ENCODE measurements around the gene MICU2. TPM values are rescaled to one million over a fixed set of nuclear protein-coding genes. Genes with fewer than 3 reads are reported as not detected.

The MICU2 gene
- total RNA-seq, 1 experiment from 2014 or later, result 24.2 TPM

GRCh38 chr13:21458451-21458812 lies 145.5 kb downstream of the MICU2 start:
- Histone ChIP-seq H3K36me3 (ENCODE audit: control insufficient read depth, insufficient read depth, low read length) (no peaks in the 10 kb centered on the region; the same call in 1 of the 2 replicates), H3K4me3 (ENCODE audit: low read depth in 2 of 2, low read length in 2 of 2) (peak overlapping the region; percentile 90), H3K9me3 (ENCODE audit: control insufficient read depth, insufficient read depth, low read depth, low read length) (no peaks in the 10 kb centered on the region; the same call in 1 of the 2 replicates), H3K27me3 (ENCODE audit: control insufficient read depth, insufficient read depth, low read length) (no peaks in the 10 kb centered on the region), H3K27ac (ENCODE audit: low read length) (peak overlapping the region; percentile 62), H3K4me1 (ENCODE audit: control insufficient read depth, insufficient read depth, low read length) (no peaks in the 10 kb centered on the region; the same call in 1 of the 2 replicates)
- BruUV-seq (replicated peaks), result no TSS peak
- intact Hi-C loops (cut with micrococcal nuclease; ENCODE audit: unreplicated experiment), result no loop called here
- ChIA-PET POLR2A (no interaction called here), CTCF (no interaction called here)
- ATAC-seq (no peak), DNase-seq (ENCODE audit: low read depth, low spot score) (no peak)
- TF ChIP-seq CTCF (IDR thresholded peaks at IDR 0.05) (no peak), TCF7L2 (IDR thresholded peaks at IDR 0.05; ENCODE audit: low read depth, low read length) (no peak), POLR2AphosphoS5 (IDR thresholded peaks at IDR 0.05; ENCODE audit: low read depth, low read length) (no peak), REST (IDR thresholded peaks at IDR 0.05; ENCODE audit: insufficient read depth in 1 of 2, low read depth in 2 of 2, low read length in 1 of 2) (no peak), SIN3A (IDR thresholded peaks at IDR 0.05; ENCODE audit: borderline replicate concordance, insufficient read depth, low read depth, low read length) (no peak)
- in situ Hi-C loops (cut with HindIII; ENCODE audit: low pct_unique_long_range_greater_than_20kb, low sequenced_read_pairs), result no loop called here

GRCh38 chr13:21453387-21454081 lies 150.4 kb downstream of the MICU2 start:
- ChIA-PET POLR2A (no interaction called here), CTCF (no interaction called here)
- BruUV-seq (replicated peaks), result no TSS peak
- no peaks in the 10 kb centered on the region; the same call in 1 of the 2 replicates for H3K9me3 ChIP-seq (ENCODE audit: control insufficient read depth, insufficient read depth, low read depth, low read length)
- no peaks in the 10 kb centered on the region for H3K27me3 ChIP-seq (ENCODE audit: control insufficient read depth, insufficient read depth, low read length)
- no peaks in the 10 kb centered on the region; the same call in 1 of the 2 replicates for H3K4me1 ChIP-seq (ENCODE audit: control insufficient read depth, insufficient read depth, low read length)
- DNase-seq (ENCODE audit: low read depth, low spot score) (no peak), ATAC-seq (no peak)
- H3K4me3 ChIP-seq (ENCODE audit: low read depth in 2 of 2, low read length in 2 of 2), result no peak overlapping the region
- in situ Hi-C loops (cut with HindIII; ENCODE audit: low pct_unique_long_range_greater_than_20kb, low sequenced_read_pairs) (no loop called here), intact Hi-C loops (cut with micrococcal nuclease; ENCODE audit: unreplicated experiment) (no loop called here)
- TF ChIP-seq SIN3A (IDR thresholded peaks at IDR 0.05; ENCODE audit: borderline replicate concordance, insufficient read depth, low read depth, low read length), result no peak
- no peak for TF ChIP-seq CTCF (IDR thresholded peaks at IDR 0.05)
- no peak for TF ChIP-seq REST (IDR thresholded peaks at IDR 0.05; ENCODE audit: insufficient read depth in 1 of 2, low read depth in 2 of 2, low read length in 1 of 2)
- no peak for TF ChIP-seq TCF7L2 (IDR thresholded peaks at IDR 0.05; ENCODE audit: low read depth, low read length)
- TF ChIP-seq POLR2AphosphoS5 (IDR thresholded peaks at IDR 0.05; ENCODE audit: low read depth, low read length), result no peak
- H3K36me3 ChIP-seq (ENCODE audit: control insufficient read depth, insufficient read depth, low read length), result no peaks in the 10 kb centered on the region; the same call in 1 of the 2 replicates
- no peak overlapping the region for H3K27ac ChIP-seq (ENCODE audit: low read length)
